Smooth muscle cell (in vitro differentiated cells): Measurements from ENCODE around the gene FILIP1L. TPM values are rescaled to one million over a fixed set of nuclear protein-coding genes. Genes with fewer than 3 reads are reported as not detected.
A peak's percentile ranks its signal among the peaks of the same experiment; 100 is the strongest.

Experiments used
- DNase-seq: peaks from one replicate; lab custom pipeline; 2025; ENCODE audit not compliant: unreplicated experiment; lab: John Stamatoyannopoulos, UW
- H2AFZ ChIP-seq: fragments of 200-600 bp; sonication (generic); 2 replicates; pipeline ENCODE4 v1.6.0; 2016; ENCODE audit warnings: antibody characterized with exemption, low read depth, mild to moderate bottlenecking
- H3F3A ChIP-seq: fragments of 200-600 bp; sonication (generic); 2 replicates; pipeline ENCODE4 v1.6.0; 2017; ENCODE audit warnings: antibody characterized with exemption, low read depth
- H3K27ac ChIP-seq: fragments of 200-600 bp; sonication (generic); 2 replicates; pipeline ENCODE4 v1.5.1; 2016; ENCODE audit warnings: low read depth, mild to moderate bottlenecking
- H3K27me3 ChIP-seq: fragments of 200-600 bp; sonication (generic); 2 replicates; pipeline ENCODE4 v1.6.1; 2016; ENCODE audit warnings: low read depth, mild to moderate bottlenecking
- H3K36me3 ChIP-seq: fragments of 200-600 bp; sonication (generic); 2 replicates; pipeline ENCODE4 v1.5.1; 2016; ENCODE audit warnings: low read depth
- H3K4me1 ChIP-seq: fragments of 200-600 bp; sonication (generic); 2 replicates; pipeline ENCODE4 v1.5.1; 2016; ENCODE audit warnings: low read depth
- H3K4me2 ChIP-seq: fragments of 200-600 bp; sonication (generic); 2 replicates; pipeline ENCODE4 v1.6.0; 2016; ENCODE audit warnings: mild to moderate bottlenecking
- H3K4me3 ChIP-seq: fragments of 200-600 bp; sonication (generic); 2 replicates; pipeline ENCODE4 v1.5.1; 2016; ENCODE audit warnings: mild to moderate bottlenecking
- H3K79me2 ChIP-seq: fragments of 200-600 bp; sonication (generic); 2 replicates; pipeline ENCODE4 v1.6.0; 2016; ENCODE audit warnings: low read depth, mild to moderate bottlenecking
- H3K9ac ChIP-seq: fragments of 200-600 bp; sonication (generic); 2 replicates; pipeline ENCODE4 v1.6.0; 2016; ENCODE audit warnings: low read depth
- H3K9me3 ChIP-seq: fragments of 200-600 bp; sonication (generic); replicated peaks from 2 replicates; pipeline ENCODE4 v1.5.1; 2016; ENCODE audit warnings: low read depth
- H4K20me1 ChIP-seq: fragments of 200-600 bp; sonication (generic); 2 replicates; pipeline ENCODE4 v1.6.0; 2016; ENCODE audit warnings: low read depth
- CTCF ChIP-seq: fragments of 200-600 bp; sonication (generic); IDR thresholded peaks from 2 replicates; pipeline ENCODE4 v1.5.1; 2017; ENCODE audit warnings: borderline replicate concordance, mild to moderate bottlenecking, antibody characterized with exemption; ENCODE audit not compliant: insufficient read depth, poor library complexity, severe bottlenecking
- WGBS: methylation state at CpG from one replicate; pipeline ENCODE4 v1.1.7; 2016; ENCODE audit warnings: low lambda C conversion rate; 5-methylcytosine and 5-hydroxymethylcytosine counted together
- polyA plus RNA-seq: library from polyadenylated mRNA; unstranded; fragments of >200 nt; fragmentation: Nextera tagmentation; extraction: Ambion mirVana; gene quantifications from 2 replicates; pipeline ENCODE4 v1.2.1, GENCODE V29; 2016
- total RNA-seq: library from RNA; depleted of rRNA; stranded (reverse); fragments of >200 nt; gene quantifications from 2 replicates; pipeline ENCODE4 v1.2.3, GENCODE V29; 2014

The FILIP1L gene
- total and polyA plus RNA-seq, 2 experiments from 2014 or later = 56.2 to 104 TPM

- Histone ChIP-seq H4K20me1 (no peaks in the 10 kb centered on the region), H3K9me3 (no peaks in the 10 kb centered on the region), H3K27ac (peak within 1 kb of the TSS; percentile 88), H3K27me3 (no peaks in the 10 kb centered on the region), H3K79me2 (peaks cover 18% of the 10 kb centered on the region), H2AFZ (peak within 1 kb of the TSS; percentile 86), H3K4me1 (peaks cover 10% of the 10 kb centered on the region), H3K36me3 (no peaks in the 10 kb centered on the region), H3F3A (no peaks in the 10 kb centered on the region), H3K4me3 (peak within 1 kb of the TSS; percentile 64), H3K4me2 (peak within 1 kb of the TSS; percentile 88), H3K9ac (peak within 1 kb of the TSS; percentile 95)
- under 1% methylated on average over 60 of the region's 60 CpGs for WGBS
- TF ChIP-seq CTCF = no peak
- DNase-seq = peak; percentile 87
Observed at GRCh38 chr3:99817437-99818240, 296.7 kb downstream of the FILIP1L start, which contains the start of gene CMSS1. Gene CMSS1, plus strand, starts transcription at chr3:99817862.

- DNase-seq = no peak
- H3K27ac ChIP-seq = peak overlapping the region; percentile 88
- H3K4me2 ChIP-seq = peak overlapping the region; percentile 88
- H3F3A ChIP-seq = no peaks in the 10 kb centered on the region
- no peak for TF ChIP-seq CTCF
- no peaks in the 10 kb centered on the region for H3K9me3 ChIP-seq
- peak overlapping the region; percentile 64 for H3K4me3 ChIP-seq
- H3K79me2 ChIP-seq = peaks cover 16% of the 10 kb centered on the region
- H2AFZ ChIP-seq = peak overlapping the region; percentile 86
- H3K27me3 ChIP-seq = no peaks in the 10 kb centered on the region
- H4K20me1 ChIP-seq = no peaks in the 10 kb centered on the region
- no peaks in the 10 kb centered on the region for H3K36me3 ChIP-seq
- peaks cover 10% of the 10 kb centered on the region for H3K4me1 ChIP-seq
- 5% methylated on average over 14 of the region's 15 CpGs for WGBS
- peak overlapping the region; percentile 95 for H3K9ac ChIP-seq
Observed at GRCh38 chr3:99817047-99817436, 297.3 kb downstream of the FILIP1L start.

DNA sequence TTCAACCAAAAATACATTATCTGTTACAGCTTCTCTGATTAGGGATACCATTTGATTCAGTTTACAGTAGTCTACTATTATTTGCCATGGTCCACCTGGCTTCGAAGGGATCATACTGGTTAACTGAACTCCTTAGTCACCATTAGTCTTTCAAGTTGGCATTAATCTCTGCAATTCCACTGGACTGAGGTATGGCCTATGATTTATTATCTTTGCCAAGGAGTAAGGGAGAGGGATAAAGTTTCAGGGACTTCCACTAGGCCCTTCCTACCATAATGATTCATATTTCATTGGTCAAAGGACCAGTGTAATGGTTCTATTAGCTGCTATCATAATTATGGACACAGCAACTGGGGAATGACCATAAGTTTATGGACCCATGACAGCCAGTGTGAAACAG is 303.9 kb downstream of the FILIP1L start:
- H3F3A ChIP-seq = no peaks in the 10 kb centered on the region
- H3K4me1 ChIP-seq = no peaks in the 10 kb centered on the region
- no peaks in the 10 kb centered on the region for H3K9me3 ChIP-seq
- no peak overlapping the region for H3K27ac ChIP-seq
- H3K36me3 ChIP-seq = no peaks in the 10 kb centered on the region
- no peak overlapping the region for H2AFZ ChIP-seq
- DNase-seq = no peak
- H3K4me2 ChIP-seq = no peak overlapping the region
- 100% methylated on average over 1 of the region's 1 CpG for WGBS
- no peak overlapping the region for H3K4me3 ChIP-seq
- H4K20me1 ChIP-seq = no peaks in the 10 kb centered on the region
- no peaks in the 10 kb centered on the region for H3K79me2 ChIP-seq
- H3K27me3 ChIP-seq = peaks cover 4% of the 10 kb centered on the region
- no peak overlapping the region for H3K9ac ChIP-seq
- no peak for TF ChIP-seq CTCF
